ENCODE results near the gene PI3.
"Not testable (repeated sequence)": the region's sequence is repeated elsewhere in the genome, so short reads cannot be mapped to it uniquely, and the experiment has no call there.

Gene PI3

GRCh38 chr20:45174434-45175364 lies at the start of gene PI3:
Gene PI3, plus strand, starts transcription at chr20:45174902. Its CDS starts 21 bp downstream, at chr20:45174923.
- DNase-seq (ENCODE audit: low read depth in 2 of 2): no peak

GRCh38 chr20:45128099-45128498 lies 46.6 kb upstream of the PI3 start:
- no peak for DNase-seq (ENCODE audit: low read depth in 2 of 2)

- no peak for DNase-seq (ENCODE audit: low read depth in 2 of 2)
These were observed 37.8 kb upstream of the PI3 start for GRCh38 chr20:45136911-45137310.

GRCh38 chr20:45138561-45139300 lies 36.0 kb upstream of the PI3 start:
- DNase-seq (ENCODE audit: low read depth in 2 of 2): peak in 1 of 2 donors; percentile 24

- DNase-seq (ENCODE audit: low read depth in 2 of 2): not testable (repeated sequence)
These were observed 34.8 kb upstream of the PI3 start for GRCh38 chr20:45139733-45140375.

GRCh38 chr20:45140836-45141235 lies 33.9 kb upstream of the PI3 start:
- no peak for DNase-seq (ENCODE audit: low read depth in 2 of 2)

- no peak for DNase-seq (ENCODE audit: low read depth in 2 of 2)
These were observed 25.6 kb upstream of the PI3 start for GRCh38 chr20:45149062-45149461.

GRCh38 chr20:45152405-45152804 lies 22.3 kb upstream of the PI3 start:
- no peak for DNase-seq (ENCODE audit: low read depth in 2 of 2)

GRCh38 chr20:45153147-45153546 lies 21.6 kb upstream of the PI3 start:
- DNase-seq (ENCODE audit: low read depth in 2 of 2): no peak

- DNase-seq (ENCODE audit: low read depth in 2 of 2): no peak
These were observed 20.9 kb upstream of the PI3 start for GRCh38 chr20:45153752-45154151.

GRCh38 chr20:45154183-45154582 lies 20.5 kb upstream of the PI3 start:
- DNase-seq (ENCODE audit: low read depth in 2 of 2): no peak

GRCh38 chr20:45154794-45155193 lies 19.9 kb upstream of the PI3 start:
- DNase-seq (ENCODE audit: low read depth in 2 of 2): not testable (repeated sequence)

GRCh38 chr20:45156713-45157112 lies 18.0 kb upstream of the PI3 start:
- DNase-seq (ENCODE audit: low read depth in 2 of 2): no peak

GRCh38 chr20:45157962-45158361 lies 16.7 kb upstream of the PI3 start:
- DNase-seq (ENCODE audit: low read depth in 2 of 2): no peak

- DNase-seq (ENCODE audit: low read depth in 2 of 2): no peak
These were observed 11.5 kb upstream of the PI3 start for GRCh38 chr20:45163083-45163803.

GRCh38 chr20:45164906-45165305 lies 9.8 kb upstream of the PI3 start:
- DNase-seq (ENCODE audit: low read depth in 2 of 2): no peak

GRCh38 chr20:45173522-45173921 lies 1.2 kb upstream of the PI3 start:
- DNase-seq (ENCODE audit: low read depth in 2 of 2): no peak

- DNase-seq (ENCODE audit: low read depth in 2 of 2): no peak
These were observed 2.0 kb downstream of the PI3 start for GRCh38 chr20:45176526-45177267.

GRCh38 chr20:45179166-45179565 lies 4.5 kb downstream of the PI3 start:
- DNase-seq (ENCODE audit: low read depth in 2 of 2): no peak

GRCh38 chr20:45181639-45182038 lies 6.9 kb downstream of the PI3 start:
- DNase-seq (ENCODE audit: low read depth in 2 of 2): no peak

- DNase-seq (ENCODE audit: low read depth in 2 of 2): no peak
These were observed 8.4 kb downstream of the PI3 start for GRCh38 chr20:45183084-45183483.
